Activated CD8-positive, alpha-beta memory T cell treated with anti-CD3 and anti-CD28 coated beads, Interleukin-2, amount 50 U/mL, for 1 hour (primary cell): Measurements from ENCODE around the gene ZNF507.

ENCODE experiments used
- DNase-seq: peaks from one replicate; pipeline ENCODE4 v3.0.0-alpha.2; 2020; ENCODE audit errors: extremely low read depth

ZNF507 gene

GRCh38 chr19:32339988-32340874 lies 5.2 kb upstream of the ZNF507 start:
- no peak for DNase-seq

- no peak for DNase-seq
These were observed 2.7 kb upstream of the ZNF507 start for GRCh38 chr19:32342695-32343094.

DNA sequence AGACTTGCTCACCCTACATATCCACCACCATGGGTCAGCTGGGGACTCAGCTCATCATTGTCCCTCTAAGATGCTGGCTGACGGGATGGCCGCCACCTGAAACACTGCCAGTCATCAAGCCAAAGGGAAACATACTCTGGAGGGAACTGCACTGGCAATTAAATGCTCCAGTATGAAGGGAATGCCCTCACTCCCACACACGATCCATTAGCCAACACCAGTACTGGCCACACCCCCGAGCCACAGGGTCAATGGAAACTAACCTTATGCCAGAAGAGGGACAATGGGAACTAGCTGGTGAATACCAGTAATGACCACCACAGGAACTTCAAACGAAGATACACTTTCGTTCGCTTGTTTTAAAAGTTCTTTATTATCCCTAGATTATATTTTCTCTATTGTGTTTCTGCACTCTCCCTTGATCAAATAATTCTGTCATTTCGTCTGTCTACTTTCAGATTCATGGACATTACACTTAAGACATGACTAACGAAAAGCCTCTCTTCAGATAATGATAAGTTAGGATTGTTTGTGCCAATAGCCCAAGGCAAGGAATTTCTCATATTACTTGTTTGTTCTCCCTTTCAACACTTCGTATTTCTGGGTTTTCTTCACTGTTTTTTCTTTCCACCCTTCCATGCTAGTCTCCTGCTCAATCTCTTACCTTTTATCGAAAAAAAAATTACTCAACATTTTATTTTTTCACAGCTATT lies 1.7 kb upstream of the ZNF507 start:
- DNase-seq, result no peak

- no peak for DNase-seq
These were observed 1.5 kb downstream of the ZNF507 start for GRCh38 chr19:32346901-32347300.

GRCh38 chr19:32347573-32347972 lies 2.2 kb downstream of the ZNF507 start:
- no peak for DNase-seq

DNA sequence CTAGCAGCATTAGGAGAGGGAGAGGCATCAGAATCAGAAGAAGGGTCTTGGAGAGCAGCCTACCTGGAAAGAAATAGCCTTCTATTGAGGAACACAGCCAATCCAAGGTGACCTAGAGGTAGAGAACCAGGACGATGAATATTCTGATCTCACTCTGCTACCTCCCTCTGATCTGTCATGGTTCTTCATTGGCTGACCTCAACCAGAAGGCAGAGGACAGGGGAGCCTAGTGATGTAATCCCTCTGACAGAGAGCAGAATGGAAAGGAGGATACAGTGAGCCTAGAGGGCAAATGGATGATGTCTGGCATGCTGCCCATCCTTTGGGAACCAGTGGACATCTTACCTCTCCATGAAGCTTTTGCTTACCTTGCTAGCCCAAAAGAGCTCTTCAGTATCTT lies 3.6 kb downstream of the ZNF507 start:
- DNase-seq, result no peak

DNA sequence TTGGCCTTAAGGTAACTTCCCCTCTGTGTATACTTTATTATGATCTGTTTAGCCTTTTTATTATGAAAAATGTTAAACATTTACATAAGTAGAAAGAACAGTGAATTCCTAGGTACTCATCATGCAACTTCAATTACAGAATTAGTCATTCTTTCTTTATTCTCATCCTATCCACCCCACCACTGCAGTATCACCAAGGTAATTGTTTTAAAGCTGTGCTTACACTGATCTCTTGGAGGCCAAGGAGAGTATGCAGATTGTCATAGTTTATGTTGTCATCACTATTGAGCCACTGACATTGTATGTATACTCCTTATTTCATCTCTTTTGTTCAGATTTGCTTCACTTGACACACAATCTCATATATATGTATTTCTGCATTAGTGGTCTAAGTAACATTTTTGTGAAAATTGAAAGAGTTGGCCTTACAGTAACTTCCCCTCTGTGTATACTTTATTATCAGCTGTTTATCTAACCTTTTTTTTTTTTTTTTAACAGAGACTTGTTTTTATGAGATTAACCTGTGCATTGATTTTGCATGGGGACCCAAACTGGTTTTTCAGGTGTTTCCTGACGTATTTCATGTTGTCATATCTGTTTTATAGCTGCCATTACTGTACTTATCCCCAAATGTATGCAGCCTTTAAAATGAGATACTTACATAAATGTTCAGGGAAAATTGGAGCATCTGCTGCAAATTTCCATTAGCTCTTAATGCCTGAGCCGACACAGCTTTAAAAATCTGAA lies 4.5 kb downstream of the ZNF507 start:
- no peak for DNase-seq

DNA sequence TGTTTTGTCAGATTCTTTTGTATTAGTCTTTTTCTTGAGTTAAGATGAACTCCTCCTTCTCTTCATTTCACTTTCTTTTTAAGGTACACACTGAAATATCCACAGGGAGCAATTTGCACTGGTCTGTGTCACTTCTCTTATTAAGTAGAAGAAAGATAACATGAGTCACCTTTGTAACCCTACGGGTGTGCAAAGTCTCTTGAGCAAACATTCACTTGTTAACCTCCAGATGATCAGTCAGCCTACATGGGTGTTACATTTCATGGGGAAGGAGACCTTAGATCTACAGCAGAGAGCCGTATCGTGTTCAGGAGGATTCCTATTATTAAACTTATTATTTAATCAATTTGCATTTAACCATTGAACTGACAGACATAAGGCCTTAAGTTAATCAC lies 5.1 kb downstream of the ZNF507 start:
- DNase-seq, result no peak

GRCh38 chr19:32350987-32351348 lies 5.6 kb downstream of the ZNF507 start:
- DNase-seq, result no peak

GRCh38 chr19:32352241-32352630 lies 6.8 kb downstream of the ZNF507 start:
- no peak for DNase-seq

- DNase-seq, result no peak
These were observed 8.9 kb downstream of the ZNF507 start for GRCh38 chr19:32354345-32354744.

- no peak for DNase-seq
These were observed 9.9 kb downstream of the ZNF507 start for GRCh38 chr19:32355309-32355708.

DNA sequence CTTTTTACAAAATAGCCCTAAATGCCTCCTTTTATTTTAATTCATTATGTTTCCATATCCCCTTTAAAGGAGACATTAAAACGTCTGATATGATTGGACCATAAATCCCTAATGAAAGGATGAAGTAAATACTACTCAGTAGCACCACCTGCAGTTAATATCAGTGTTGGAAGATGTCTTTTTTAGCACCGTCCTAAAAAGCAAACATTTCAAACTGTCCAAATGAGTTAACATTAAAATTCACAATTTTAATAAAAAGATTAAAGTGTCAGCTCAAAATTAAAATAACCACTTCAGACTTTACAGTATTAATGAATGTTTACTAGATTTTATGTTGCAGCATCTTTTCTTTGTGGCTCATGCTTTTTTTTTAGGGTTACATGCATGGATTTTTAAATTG lies 12.3 kb downstream of the ZNF507 start:
- no peak for DNase-seq

DNA sequence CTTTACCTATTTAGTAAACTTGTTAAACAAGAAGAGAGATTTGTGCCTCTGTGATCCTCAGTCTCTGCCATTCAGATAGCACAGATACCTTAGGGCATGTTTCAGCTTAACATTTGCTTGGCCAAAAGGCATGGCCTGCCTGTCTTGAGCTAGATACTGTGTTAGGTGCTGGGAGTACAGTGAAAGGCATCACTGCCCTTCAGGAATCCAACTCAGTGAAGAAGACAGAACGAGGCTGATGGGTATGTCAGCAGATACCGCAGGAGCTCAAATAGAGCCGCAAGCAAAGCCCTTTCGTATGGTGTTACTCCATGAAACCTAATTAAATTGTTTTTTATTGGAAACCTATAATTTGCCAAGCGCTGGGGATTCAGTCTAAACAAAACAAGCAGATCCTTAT lies 12.9 kb downstream of the ZNF507 start:
- DNase-seq, result no peak

- DNase-seq, result no peak
These were observed 14.2 kb downstream of the ZNF507 start for GRCh38 chr19:32359581-32359980.

DNA sequence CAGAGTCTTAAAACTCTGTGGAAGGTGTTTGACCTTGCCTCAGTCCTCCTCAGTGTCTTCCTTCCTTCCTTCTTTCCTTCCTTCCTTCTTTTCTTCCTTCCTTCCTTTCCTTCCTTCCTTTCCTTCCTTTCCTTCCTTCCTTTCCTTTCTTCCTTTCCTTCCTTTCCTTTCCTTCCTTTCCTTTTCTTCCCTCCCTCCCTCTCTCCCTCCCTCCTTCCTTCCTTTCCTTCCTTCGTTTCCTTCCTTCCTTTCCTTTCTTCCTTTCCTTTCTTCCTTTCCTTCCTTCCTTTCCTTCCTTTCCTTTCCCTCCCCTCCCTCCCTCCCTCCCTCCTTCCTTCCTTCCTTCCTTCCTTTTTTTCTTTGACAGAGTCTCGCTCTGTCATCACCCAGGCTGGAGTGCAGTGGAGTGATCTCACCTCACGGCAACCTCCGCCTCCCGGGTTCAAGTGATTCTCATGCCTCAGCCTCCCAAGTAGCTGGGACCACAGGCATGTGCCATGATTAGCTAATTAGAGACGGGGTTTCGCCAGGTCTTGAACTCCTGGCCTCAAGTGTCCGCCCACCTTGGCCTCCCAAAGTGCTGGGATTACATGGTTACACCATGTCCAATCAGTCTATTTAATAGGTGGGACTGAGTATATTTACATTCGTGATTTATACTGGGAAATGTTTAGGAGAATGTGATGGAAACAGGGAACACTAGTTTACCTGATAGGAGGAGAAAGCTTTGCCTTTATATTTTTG lies 16.3 kb downstream of the ZNF507 start:
- no peak for DNase-seq

GRCh38 chr19:32362318-32362691 lies 16.9 kb downstream of the ZNF507 start:
- DNase-seq, result no peak

- DNase-seq, result no peak
These were observed 17.8 kb downstream of the ZNF507 start for GRCh38 chr19:32363175-32363574.

GRCh38 chr19:32363632-32364031 lies 18.2 kb downstream of the ZNF507 start:
- DNase-seq, result no peak

DNA sequence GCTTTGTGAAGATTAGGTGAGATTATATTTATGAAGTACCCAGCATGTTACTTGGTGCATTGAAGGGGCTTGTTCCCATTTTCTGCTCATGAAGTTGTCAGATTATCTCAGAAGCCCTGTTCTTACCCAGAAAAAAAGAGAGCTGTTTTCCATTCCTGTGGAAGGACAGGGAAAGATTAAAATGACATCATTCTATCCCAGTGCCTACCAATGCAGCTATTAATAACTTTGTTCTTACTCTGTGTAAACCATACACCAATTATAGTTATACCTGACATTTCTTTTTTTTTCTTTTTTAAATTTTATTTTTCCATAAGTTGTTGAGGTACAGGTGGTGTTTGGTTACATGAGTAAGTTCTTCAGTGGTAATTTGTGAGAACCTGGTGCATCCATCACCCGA lies 18.6 kb downstream of the ZNF507 start:
- no peak for DNase-seq

- DNase-seq, result no peak
These were observed 21.7 kb downstream of the ZNF507 start for GRCh38 chr19:32367063-32367462.

- no peak for DNase-seq
These were observed 22.6 kb downstream of the ZNF507 start for GRCh38 chr19:32367948-32368536.
